ENCODE measurements around the gene APOLD1.
"Not testable (repeated sequence)": the region's sequence is repeated elsewhere in the genome, so short reads cannot be mapped to it uniquely, and the experiment has no call there.

APOLD1 gene, protein sequence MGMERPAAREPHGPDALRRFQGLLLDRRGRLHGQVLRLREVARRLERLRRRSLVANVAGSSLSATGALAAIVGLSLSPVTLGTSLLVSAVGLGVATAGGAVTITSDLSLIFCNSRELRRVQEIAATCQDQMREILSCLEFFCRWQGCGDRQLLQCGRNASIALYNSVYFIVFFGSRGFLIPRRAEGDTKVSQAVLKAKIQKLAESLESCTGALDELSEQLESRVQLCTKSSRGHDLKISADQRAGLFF
- total RNA-seq: 1.9 to 11.4 (median 3.9) reads per million in 4 experiments

DNA sequence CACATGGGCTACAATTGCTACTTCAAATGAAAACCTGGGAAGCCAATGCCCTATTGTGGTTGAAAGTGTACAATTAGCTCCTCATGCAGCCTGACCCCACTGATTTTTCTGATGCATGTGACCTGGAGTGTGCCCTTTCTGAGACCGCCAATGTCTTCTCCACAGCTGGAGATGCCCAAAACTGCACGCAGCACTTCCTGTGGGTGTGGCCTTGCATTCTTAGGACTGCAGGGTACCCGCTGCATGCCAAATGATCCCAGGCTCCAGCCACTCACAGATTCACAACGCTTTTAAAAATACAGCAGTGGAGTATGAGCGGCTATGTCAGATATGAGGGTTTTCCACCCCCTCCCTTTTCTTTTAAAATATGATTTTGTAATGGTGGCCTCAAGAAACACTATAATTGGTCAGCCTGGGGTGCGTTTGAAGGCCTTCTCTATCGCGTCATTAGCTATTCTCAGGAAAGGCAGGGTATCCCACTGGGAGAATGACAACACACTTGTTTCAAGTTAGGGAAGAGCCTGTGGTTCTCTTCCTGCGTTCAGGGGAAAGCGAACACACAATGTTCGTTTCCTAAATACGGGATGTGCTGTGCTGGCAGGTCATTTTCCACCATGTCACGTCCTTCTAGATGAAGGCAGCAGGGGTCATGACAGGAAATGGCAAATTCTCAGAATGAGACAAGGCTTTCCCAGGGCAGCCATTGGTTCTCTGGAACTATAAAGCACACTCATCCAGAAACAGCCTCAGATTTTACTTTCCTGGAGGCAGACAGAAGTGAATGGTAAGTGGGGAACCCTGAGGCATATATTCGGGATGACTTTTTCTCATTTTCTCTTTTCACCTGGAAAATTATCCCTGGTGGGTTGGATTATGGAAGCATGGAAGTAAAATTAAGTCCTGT is at the start of gene APOLD1:
Gene APOLD1, plus strand, starts transcription at position 749 of the 904 bp plus-strand sequence. Its CDS starts 33 bp downstream, at position 782.
- no peak for DNase-seq

DNA sequence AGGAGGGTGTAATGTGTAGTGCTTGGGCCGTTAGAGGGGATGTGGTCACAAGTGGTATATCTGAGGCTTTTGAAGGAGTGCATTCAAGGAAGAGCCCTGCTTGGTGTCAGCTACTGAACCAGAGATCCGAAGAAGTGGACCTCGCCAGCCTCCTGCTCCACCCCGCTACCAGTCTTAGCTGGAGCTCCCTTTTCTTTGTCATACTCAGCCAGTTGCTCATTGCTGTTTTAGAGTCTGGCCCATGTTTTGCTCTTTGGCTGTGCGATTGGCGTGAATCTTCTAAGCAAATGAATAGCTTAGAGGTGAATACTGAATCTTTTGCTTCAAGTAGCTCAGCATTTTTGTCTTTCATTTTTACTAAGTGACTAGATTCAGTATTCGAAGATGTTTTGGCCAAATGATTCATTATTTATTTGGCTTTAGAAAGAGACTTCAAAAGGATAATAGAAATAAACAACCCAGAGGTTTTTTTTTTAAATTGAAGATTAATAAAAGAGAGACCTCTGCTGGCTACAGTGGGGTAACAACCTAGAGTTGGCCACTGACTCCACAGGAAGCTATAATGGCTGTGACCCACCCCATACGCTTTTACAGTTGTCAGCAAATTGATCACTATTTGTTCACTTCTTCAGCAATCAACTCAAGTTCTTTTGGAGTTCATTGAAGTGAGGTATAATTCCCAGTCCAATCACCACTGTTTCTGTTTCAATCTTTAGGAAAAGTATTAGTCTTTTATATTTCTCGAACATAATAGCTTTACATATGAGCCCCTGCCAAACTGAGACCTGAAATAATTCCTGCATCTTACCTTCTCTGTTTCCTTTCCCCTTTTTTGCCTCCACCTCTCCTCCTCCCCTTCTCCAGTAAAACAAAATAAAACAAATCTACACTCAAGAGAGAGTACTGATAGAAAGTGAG is 48.4 kb upstream of the APOLD1 start:
- DNase-seq: peak; percentile 6

DNA sequence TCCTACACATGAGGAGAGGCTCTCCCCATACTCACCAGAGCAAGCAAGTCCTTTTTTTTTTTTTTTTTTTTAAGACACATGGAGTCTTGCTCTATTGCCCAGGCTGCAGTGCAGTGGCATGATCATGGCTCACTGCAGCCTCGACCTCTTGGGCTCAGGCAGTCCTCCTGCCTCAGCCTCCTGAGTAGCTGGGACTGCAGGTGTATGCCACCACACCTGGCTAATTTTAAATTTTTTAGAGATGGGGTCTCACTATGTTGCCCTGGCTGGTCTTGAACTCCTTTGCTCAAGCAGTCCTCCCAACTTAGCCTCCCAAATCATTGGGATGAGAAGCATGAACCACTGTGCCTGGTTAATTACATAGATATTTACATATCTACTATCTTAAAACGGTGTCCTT is 47.3 kb upstream of the APOLD1 start:
- not testable (repeated sequence) for DNase-seq

DNA sequence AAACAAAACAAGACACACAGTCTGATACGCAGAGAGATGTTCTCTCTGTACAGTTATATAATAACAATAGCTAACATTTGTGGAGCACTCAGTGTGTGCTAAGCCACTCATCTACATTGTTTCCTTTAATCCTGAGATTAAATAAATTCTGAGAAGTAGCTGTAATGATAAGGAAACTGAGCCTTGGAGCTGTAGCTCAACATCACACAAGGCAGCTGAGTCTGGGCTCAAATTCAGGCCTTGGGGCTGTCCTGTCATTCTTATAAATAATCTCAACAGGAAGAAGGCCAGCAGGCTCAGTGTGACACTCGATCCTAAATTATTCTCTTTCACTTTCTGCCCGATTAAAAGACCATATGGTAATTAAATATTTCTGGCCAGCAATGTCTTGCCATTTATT is 43.8 kb upstream of the APOLD1 start:
- DNase-seq: no peak

DNA sequence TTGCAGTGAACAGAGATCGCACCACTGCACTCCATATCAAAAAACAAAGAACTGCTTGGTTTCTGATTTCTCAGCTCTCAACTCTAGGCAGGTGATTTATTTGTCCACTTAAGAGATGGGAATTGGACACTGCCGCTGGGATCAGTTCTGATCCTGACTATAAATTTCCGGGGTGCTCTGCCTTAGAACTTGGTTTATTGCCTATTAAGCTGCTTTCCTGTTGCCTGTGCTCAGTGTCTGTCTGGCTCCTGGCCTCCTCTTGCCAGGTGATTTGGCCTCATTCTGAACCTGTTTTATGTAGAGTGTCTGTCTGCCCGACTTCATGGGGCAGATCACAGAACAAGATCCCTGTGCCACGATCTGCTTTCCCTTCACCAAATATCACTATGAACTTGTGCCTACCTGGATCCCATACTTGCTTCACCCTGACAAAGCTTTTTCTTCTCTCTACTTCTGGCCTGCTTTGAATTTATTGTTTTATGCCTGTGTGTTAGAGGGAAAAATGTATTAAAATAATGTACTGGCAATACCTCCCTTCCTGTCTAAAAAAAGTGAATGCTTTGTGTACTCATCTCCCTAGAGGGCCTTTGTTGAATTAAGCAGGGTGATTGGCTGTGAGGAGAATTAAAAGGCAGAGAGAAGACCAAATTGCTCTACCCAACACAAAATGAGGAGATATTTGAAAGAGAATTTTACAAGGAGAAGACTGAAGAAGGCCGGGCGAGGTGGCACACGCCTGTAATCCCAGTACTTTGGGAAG is 40.7 kb upstream of the APOLD1 start:
- no peak for DNase-seq

DNA sequence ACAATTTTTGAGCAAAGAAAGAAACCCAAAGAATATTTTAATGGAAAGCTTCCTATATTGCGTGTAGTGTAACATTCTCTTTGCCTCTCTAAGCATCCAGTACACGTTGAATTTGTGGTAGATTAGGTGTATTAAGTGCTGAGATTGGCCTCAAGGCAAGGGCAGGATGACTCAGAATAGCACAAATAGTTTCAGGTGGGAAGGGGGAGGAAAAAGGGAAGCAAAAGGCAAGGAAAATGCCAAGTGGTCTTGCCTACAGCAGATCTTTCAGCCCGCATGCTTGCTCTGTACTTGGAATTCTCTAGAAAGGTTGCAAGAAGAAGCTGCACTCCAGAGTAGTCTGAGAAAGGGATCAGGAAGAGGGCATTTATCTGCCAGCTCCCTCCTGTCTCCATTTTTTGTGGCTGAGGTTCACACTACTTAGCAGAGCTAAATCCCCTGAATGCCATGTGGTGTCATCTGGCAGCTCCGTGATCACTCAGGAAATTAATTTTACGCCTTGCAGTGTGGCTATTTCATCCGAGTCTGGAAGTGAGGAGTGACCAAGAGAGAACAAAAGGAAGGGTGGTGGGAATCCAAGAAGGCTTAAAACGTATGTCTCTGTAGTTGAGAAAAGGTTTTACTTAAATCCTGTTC is 39.8 kb upstream of the APOLD1 start:
- DNase-seq: no peak

DNA sequence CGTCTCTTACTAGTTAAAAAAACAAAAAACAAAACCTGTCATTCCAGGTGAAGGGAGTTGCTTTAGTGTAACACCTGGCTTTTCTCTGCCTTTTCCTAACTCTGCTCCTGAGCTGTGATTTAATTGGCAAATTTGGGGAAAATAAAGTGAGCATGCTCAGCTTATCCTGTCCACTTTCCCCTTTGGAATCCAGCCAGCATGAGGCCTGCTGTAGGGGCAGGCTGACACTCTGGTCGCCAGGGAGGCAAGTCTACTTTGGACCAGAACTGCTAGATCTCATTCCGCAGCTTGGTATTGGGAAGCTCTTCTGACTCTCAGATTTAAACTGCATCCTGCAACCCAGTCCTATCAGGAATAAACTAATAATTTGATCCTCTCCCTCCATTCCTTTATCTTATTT is 38.2 kb upstream of the APOLD1 start:
- no peak for DNase-seq

DNA sequence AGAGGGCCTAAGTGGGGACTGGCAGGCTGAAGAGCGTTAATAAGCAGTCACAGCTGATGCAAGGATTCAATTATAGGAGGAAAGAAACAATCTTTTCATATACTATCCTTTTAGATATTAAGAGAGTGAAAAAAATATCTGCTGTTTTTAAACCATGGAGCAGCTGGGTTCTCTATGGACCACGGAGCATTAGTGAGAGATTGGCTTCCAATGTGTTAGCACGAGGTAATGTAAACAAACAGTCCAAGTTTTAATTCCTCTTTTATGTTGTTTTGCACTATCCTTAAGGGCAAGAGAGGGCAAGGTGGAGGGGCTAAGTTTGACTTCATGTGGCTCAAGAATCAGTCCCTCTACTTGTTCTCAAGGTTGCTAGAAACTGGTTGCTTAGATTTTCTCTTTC is 37.4 kb upstream of the APOLD1 start:
- DNase-seq: no peak

DNA sequence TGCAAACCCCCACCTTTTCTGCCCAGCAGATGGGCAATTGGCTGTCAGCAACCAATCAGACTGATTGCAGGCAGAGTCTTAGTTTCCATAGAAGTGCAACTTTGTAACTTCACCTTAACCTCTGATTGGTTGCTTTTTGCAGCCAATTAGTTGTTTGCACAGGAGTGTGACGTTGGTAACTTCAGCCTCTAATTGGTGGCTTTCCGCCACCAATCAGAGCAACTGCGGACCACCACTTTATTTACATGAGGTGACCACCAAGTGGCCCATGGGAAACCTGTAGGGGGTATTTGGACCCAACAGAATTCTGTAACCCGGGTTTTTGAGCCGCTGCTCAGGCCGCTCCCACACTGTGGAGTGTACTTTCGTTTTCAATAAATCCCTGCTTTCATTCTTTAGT is 36.0 kb upstream of the APOLD1 start:
- DNase-seq: no peak

DNA sequence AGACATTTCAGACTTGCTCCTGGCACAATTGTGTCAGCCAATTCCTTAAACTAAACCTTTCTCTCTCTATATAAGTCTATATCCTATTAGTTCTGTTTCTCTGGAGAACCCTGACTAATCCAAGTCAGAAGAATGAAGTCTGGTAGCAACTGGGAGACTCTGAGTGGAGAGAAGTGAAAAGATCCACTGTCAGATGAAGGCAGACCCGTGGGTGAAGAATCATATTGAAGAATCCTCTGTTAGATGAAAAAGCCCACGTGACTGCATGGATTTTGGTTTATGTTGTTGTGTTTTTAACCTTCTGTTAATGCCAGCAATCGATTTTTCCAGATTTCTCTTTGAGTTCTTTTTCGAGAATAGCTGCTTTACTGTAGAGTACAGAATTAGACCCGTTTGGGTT is 29.5 kb upstream of the APOLD1 start:
- DNase-seq: no peak

DNA sequence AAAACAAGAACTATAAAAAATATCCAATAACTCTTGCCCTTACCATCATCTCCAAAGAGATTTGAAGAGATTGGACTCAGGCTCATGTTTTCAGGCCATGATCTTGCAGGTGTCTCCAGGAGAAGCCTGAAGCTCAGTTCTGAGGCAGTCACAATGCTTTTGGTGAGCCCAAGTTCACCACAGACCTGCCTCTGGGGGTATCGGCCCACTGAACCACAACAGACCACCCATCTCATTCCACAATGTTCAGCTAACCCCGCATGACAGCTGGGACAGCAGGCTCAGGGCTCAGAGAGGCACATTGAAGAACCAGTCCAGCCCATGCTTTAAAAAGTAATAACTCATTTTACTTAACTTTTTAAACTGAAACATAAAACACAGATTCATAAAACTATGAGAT is 28.3 kb upstream of the APOLD1 start:
- DNase-seq: no peak

DNA sequence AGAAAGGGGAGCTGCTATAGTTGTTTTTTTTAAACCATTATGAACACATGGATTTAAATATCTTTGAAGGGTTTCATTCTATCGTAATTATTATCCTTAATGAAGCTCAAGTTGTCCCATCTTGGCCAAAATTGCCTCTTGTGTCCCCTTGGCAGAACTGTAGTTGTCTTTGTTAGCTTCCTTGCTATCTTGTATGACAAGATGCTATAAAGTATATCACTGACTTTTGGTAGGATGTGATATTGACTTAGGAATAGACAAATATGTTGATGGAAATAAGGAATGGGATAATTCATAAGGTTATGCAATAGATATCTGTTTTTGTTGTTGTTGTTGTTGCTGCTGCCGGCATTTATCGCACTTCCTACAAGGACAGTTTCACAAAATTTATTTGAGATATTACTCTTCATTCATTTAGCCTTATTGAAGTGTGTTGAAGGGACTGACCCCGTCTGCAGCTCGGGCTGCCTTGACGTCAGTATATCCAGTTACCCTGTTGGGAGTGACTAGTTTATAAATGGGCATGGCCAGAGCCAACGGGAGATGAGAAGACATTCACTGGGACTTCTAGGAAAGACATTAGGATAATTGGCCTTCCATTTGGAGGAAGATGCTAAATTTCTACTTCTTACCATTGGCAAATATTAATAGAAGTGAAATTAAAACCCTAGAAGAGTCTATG is 26.1 kb upstream of the APOLD1 start:
- no peak for DNase-seq

DNA sequence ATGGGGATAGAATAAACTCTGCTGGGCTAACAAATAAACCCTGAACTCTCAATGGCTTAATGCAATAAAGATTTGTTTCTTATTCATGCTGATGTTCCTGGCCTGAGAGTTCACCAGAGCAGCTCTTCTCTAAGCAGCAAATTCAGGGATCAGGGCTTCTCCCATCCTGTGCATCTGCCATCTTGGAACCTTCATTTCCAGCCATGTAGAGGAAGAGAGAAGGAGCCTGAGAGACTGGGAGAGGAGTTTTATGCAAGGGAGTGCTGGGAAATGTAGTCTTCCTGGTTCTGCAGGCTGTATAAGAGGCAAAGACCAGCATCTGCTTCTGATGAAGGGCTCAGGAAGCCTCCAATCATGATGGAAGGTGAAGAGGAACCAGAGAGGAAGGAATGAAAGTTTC is 20.6 kb upstream of the APOLD1 start:
- no peak for DNase-seq

DNA sequence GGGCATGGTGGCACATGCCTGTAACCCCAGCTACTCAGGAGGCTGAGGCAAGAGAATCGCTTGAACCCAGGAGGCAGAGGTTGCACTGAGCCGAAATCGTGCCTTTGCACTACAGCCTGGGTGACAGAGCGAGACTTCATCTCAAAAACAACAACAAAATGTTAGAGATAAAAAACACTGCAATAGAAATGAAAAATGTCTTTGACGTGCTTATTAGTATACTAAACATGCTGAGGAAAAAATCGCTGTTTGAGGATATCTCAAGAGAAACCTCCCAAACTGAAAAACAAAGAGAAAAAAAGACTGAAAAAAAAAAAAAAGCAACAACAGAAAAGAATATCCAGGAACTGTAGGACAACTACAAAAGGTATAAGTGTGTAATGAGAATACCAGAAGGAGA is 15.2 kb upstream of the APOLD1 start:
- no peak for DNase-seq

DNA sequence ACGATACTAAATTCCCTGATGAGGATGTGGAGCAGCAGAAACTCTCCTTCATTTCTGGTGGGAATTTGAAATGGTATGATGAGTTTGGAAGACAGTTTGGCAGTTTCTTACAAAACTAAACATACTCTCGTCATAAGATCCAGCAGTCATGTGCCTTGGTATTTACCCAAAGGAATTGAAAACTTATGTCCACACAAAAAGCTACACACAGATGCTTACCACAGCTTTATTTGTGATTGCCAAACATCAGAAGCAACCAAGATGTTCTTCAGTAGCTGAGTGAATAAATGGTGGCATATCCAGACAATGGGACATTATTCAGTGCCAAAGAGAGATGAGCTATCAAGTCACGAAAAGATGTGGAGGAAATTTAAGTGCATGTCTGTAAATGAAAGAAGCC is 10.7 kb upstream of the APOLD1 start:
- no peak for DNase-seq

DNA sequence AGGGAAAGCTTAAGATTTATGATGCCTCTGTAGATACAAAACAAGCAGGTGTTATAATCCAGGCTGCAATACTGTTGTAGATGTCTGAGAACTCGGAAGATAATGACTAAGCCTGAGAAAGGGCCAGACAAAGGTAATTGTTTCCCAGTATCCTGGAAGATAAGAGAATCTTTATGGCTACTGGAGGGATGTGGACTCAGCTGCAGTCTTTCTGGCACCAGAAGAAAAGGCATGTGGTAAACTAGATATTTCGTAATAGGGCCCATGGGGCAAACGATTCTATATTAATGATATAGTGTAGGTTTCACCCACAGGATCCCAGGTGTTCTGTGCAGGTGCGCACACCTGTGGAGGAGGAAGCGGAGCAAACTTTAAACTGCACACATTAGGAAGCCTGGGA is 9.2 kb upstream of the APOLD1 start:
- no peak for DNase-seq

DNA sequence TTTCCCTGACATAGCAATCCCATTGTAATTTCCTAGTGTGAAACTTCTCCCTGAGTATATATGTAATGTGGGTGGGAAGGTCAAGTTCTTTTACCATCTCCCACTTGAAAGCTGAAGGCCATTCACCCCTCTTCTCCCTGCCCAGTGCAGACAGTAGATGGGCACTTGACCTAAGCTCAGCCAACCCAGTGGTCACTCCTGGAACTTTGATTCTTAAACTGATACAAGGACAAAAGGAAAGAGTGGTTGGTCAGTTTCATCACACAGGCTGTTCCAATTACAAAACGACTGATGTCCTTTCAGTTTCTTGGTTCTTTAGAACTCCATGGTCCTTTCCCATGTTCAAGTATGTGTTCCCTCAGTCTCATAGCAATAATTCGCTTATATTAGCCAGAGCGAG is 8.4 kb upstream of the APOLD1 start:
- no peak for DNase-seq

DNA sequence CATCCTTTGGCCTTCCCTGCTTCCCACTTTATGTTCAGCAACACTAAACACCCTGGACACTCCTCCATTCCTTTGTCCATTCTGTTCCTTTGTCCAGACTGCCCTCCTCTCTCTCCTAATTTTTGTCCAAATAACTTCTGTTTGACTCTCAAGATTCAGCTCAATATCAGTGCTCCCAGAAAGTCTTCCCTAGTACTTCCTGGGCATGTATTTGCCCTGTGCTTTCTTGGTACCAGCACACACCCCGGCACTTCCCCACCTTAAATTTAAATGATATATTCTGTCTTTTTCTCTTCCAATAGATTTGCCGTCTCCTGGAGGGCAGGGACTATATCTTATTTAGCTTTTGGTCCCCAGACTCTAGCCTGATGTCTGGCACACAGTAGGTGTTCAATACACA is 6.5 kb upstream of the APOLD1 start:
- no peak for DNase-seq

DNA sequence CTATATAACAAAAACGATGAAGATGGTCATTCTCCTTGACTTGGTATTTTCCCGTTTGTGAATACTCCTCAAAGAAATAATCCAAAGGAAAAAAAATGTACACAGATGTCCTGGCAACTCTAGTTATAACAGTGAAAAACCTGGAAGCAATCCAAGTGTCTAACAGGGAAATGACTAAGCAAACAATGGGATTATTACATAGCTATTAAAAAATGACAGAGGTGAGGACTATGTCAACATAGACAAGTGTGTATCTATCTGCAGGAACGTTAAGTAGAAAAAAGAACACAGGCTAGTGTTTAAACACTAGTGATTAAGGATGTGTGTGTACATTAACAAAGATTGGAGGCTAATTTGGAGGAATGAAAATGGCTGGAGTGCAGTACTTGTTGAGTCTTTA is 5.9 kb upstream of the APOLD1 start:
- no peak for DNase-seq

DNA sequence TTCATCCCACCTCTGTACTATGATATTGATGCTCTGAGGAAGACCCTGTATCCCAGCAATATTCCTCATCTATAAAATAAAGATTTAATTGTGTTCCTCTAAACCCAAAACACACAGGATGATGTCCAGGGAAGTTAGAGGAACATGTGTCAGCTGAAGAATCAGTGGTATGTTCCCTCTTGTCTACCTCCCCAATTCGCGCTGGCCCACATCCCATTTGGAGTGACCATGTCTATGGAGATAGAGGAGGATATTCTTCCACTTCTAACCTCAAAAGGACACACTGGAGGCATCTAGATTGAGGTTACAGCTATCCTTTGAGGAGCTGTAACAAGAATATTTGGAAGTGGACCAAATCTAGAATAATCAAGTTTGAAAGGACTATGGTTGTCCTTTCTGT is 1.3 kb upstream of the APOLD1 start:
- no peak for DNase-seq

DNA sequence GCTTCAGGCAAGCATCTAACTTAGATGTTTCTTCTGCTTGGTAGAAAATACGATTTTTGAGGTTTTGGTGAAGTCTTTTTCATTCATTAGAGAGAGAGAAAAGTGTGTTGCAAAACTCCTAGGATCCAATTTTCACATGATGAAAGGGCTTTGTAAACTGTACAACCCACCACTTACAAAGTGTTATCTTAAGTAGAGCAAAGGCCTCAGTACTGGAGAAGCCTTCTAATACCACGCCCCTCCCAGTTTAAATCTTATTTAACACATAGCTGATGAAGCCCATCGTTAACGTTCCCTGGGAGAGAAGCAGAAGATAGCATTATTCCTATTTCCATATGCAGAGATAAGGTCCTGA is 869 bp downstream of the APOLD1 start:
- no peak for DNase-seq

Data from effector CD8-positive, alpha-beta T cell (primary cell).